CD14-positive monocyte (primary cell): Measurements from ENCODE around the gene PPM1D. TPM values are rescaled to one million over a fixed set of nuclear protein-coding genes. Genes with fewer than 3 reads are reported as not detected.

ENCODE experiments used
- DNase-seq, 3 donors: peaks; one replicate each; pipeline ENCODE4 v3.0.0-alpha.2; 2011 to 2022
- H2AFZ ChIP-seq: 2 replicates; pipeline ENCODE4 v1.6.0; 2012; ENCODE audit warnings: mild to moderate bottlenecking, low read depth, low read length, inconsistent platforms; ENCODE audit not compliant: insufficient read depth, poor library complexity, severe bottlenecking
- H3K27ac ChIP-seq, 2 donors: 1 replicate in 1 of 2; 2 replicates in 1 of 2; pipeline ENCODE4 v1.5.1; 2012 to 2013; ENCODE audit warnings: low read length in 2 of 2, control low read depth in 1 of 2, inconsistent platforms in 1 of 2, low read depth in 1 of 2, mild to moderate bottlenecking in 1 of 2
- H3K27me3 ChIP-seq, 2 donors: one replicate each; pipeline versions ENCODE4 v1.6.0 to v1.6.1; 2011 to 2013; ENCODE audit warnings: low read length in 2 of 2; ENCODE audit not compliant: control insufficient read depth in 2 of 2, insufficient read depth in 2 of 2
- H3K36me3 ChIP-seq, 2 donors: replicated peaks in 1 of 2; 1 replicate in 1 of 2; 2 replicates in 1 of 2; pipeline versions ENCODE4 v1.5.1 to v1.6.1; 2012 to 2013; ENCODE audit warnings: low read length in 2 of 2, control low read depth in 1 of 2, inconsistent platforms in 1 of 2, mild to moderate bottlenecking in 1 of 2; ENCODE audit not compliant: insufficient read depth in 2 of 2, control insufficient read depth in 1 of 2
- H3K4me1 ChIP-seq, 2 donors: 1 replicate in 1 of 2; 2 replicates in 1 of 2; pipeline versions ENCODE4 v1.5.1 to v1.6.1; 2012 to 2013; ENCODE audit warnings: low read length in 2 of 2, control low read depth in 1 of 2, inconsistent platforms in 1 of 2, mild to moderate bottlenecking in 1 of 2, moderate library complexity in 1 of 2; ENCODE audit not compliant: insufficient read depth in 2 of 2, control insufficient read depth in 1 of 2
- H3K4me2 ChIP-seq: replicated peaks from 2 replicates; pipeline ENCODE3; 2012; ENCODE audit warnings: low read length, moderate library complexity, mild to moderate bottlenecking; ENCODE audit not compliant: poor library complexity, severe bottlenecking; ENCODE audit errors: extremely low read depth
- H3K4me3 ChIP-seq, 3 experiments: fragments of 200-600 bp in 1 of 3; sonication (generic) in 1 of 3; replicated peaks in 1 of 3; 1 replicate in 2 of 3; 2 replicates in 1 of 3; pipeline ENCODE4 v1.5.1; 2011 to 2013; ENCODE audit warnings: low read length in 3 of 3, mild to moderate bottlenecking in 3 of 3, control low read depth in 2 of 3, low read depth in 2 of 3, inconsistent platforms in 1 of 3, moderate library complexity in 1 of 3
- H3K79me2 ChIP-seq: 2 replicates; pipeline ENCODE4 v1.6.0; 2012; ENCODE audit warnings: mild to moderate bottlenecking, control low read depth, inconsistent platforms, low read length, moderate library complexity; ENCODE audit not compliant: insufficient read depth
- H3K9ac ChIP-seq: 2 replicates; pipeline ENCODE4 v1.6.0; 2017; ENCODE audit warnings: low read length, mild to moderate bottlenecking; ENCODE audit not compliant: insufficient read depth, poor library complexity, severe bottlenecking
- H3K9me3 ChIP-seq, 2 donors: replicated peaks in 1 of 2; 1 replicate in 1 of 2; 2 replicates in 1 of 2; pipeline versions ENCODE4 v1.5.1 to v1.6.1; 2012 to 2013; ENCODE audit warnings: low read length in 2 of 2, control low read depth in 1 of 2; ENCODE audit not compliant: control insufficient read depth in 1 of 2, insufficient read depth in 1 of 2
- H4K20me1 ChIP-seq: 2 replicates; pipeline ENCODE4 v1.6.0; 2012; ENCODE audit warnings: mild to moderate bottlenecking, low read length, control low read depth, moderate library complexity; ENCODE audit not compliant: insufficient read depth
- H3K27ac Mint-ChIP-seq, 7 donors: one replicate each; pipeline ENCODE4 v1.8.0; 2020; ENCODE audit warnings: mild to moderate bottlenecking in 7 of 7, mixed read lengths in 7 of 7, moderate library complexity in 6 of 7, inconsistent platforms in 2 of 7
- H3K27me3 Mint-ChIP-seq, 3 donors: one replicate each; pipeline ENCODE4 v1.8.0; 2021 to 2022; ENCODE audit warnings: low read depth in 3 of 3, mild to moderate bottlenecking in 3 of 3, mixed read lengths in 3 of 3, moderate library complexity in 3 of 3, inconsistent platforms in 1 of 3
- H3K36me3 Mint-ChIP-seq, 2 donors: one replicate each; pipeline ENCODE4 v1.8.0; 2020; ENCODE audit warnings: mixed read lengths in 2 of 2, inconsistent platforms in 1 of 2, mild to moderate bottlenecking in 1 of 2
- H3K4me1 Mint-ChIP-seq: one replicate; pipeline ENCODE4 v1.8.0; 2020; ENCODE audit warnings: mild to moderate bottlenecking, mixed read lengths
- H3K4me3 Mint-ChIP-seq, 2 donors: one replicate each; pipeline ENCODE4 v1.8.0; 2020; ENCODE audit warnings: mild to moderate bottlenecking in 2 of 2, mixed read lengths in 2 of 2, moderate library complexity in 1 of 2
- H3K9me3 Mint-ChIP-seq, 7 donors: one replicate each; pipeline ENCODE4 v1.8.0; 2020 to 2022; ENCODE audit warnings: mixed read lengths in 7 of 7, mild to moderate bottlenecking in 6 of 7, moderate library complexity in 6 of 7, inconsistent platforms in 2 of 7
- CTCF ChIP-seq: fragments of 200-600 bp; IDR thresholded peaks from one replicate; pipeline ENCODE4 v1.8.0; 2022; ENCODE audit warnings: antibody characterized with exemption, mild to moderate bottlenecking
- WGBS: methylation state at CpG from one replicate; pipeline ENCODE4 v1.1.5; 2013; ENCODE audit warnings: missing lambda C conversion rate; ENCODE audit not compliant: insufficient coverage; 5-methylcytosine and 5-hydroxymethylcytosine counted together
- intact Hi-C, 2 donors: fragments of 100-400 bp; cut with micrococcal nuclease; formaldehyde crosslinking; loops; one replicate each; pipeline versions ENCODE4 v1.15.0 to v1.15.1; 2023
- polyA plus RNA-seq, 3 donors: library from polyadenylated mRNA; depleted of rRNA in 1 of 3; unstranded in 2 of 3; stranded (reverse) in 1 of 3; fragments of 300-500 nt in 2 of 3; fragments of >200 nt in 1 of 3; fragmentation: Illumina TruSeq in 2 of 3; gene quantifications; 1 replicate in 2 of 3; 2 replicates in 1 of 3; pipeline ENCODE4 v1.2.3, GENCODE V29; 2012 to 2021

PPM1D gene
- polyA plus RNA-seq, 3 donors = 4.7 to 7.3 (median 7.2) TPM

- WGBS = no CpG with 5 or more reads among the region's 3 CpGs
- peaks cover 3 to 27% of the 10 kb centered on the region in 2 donors for H3K36me3 ChIP-seq
- TF ChIP-seq CTCF = no peak
- intact Hi-C loops = no loop called here
- no peak overlapping the region for H3K9ac ChIP-seq
- no peak overlapping the region for H3K4me3 ChIP-seq
- H3K27ac Mint-ChIP-seq = peak overlapping the region in 1 of 7 donors; percentile 16
- peaks cover 14% of the 10 kb centered on the region for H3K4me1 Mint-ChIP-seq
- no peak overlapping the region for H2AFZ ChIP-seq
- H3K27me3 ChIP-seq = no peaks in the 10 kb centered on the region
- H3K27me3 Mint-ChIP-seq = no peaks in the 10 kb centered on the region
- H3K27ac ChIP-seq = peak overlapping the region in 1 of 2 donors; percentile 22
- H3K9me3 ChIP-seq = no peaks in the 10 kb centered on the region
- peaks cover 99% of the 10 kb centered on the region for H4K20me1 ChIP-seq
- H3K4me3 Mint-ChIP-seq = no peak overlapping the region
- H3K4me2 ChIP-seq = no peak overlapping the region
- peaks cover 14 to 40% of the 10 kb centered on the region in 2 donors for H3K36me3 Mint-ChIP-seq
- peaks cover 100% of the 10 kb centered on the region for H3K79me2 ChIP-seq
- no peaks in the 10 kb centered on the region for H3K4me1 ChIP-seq
- no peak for DNase-seq
- no peaks in the 10 kb centered on the region for H3K9me3 Mint-ChIP-seq
Measured at GRCh38 chr17:60618080-60618479, 18.1 kb downstream of the PPM1D start.

GRCh38 chr17:60618854-60619526 lies 19.0 kb downstream of the PPM1D start:
- Histone ChIP-seq H3K27me3 (no peaks in the 10 kb centered on the region), H3K9ac (no peak overlapping the region), H2AFZ (no peak overlapping the region), H3K79me2 (peaks cover 100% of the 10 kb centered on the region), H3K36me3 (peaks cover 5 to 35% of the 10 kb centered on the region in 2 donors), H3K27ac (no peak overlapping the region), H4K20me1 (peaks cover 99% of the 10 kb centered on the region), H3K9me3 (no peaks in the 10 kb centered on the region), H3K4me3 (no peak overlapping the region), H3K4me2 (no peak overlapping the region), H3K4me1 (no peaks in the 10 kb centered on the region)
- no peak for DNase-seq
- no peaks in the 10 kb centered on the region for H3K27me3 Mint-ChIP-seq
- peaks cover 14% of the 10 kb centered on the region for H3K4me1 Mint-ChIP-seq
- 50% methylated on average over 2 of the region's 3 CpGs for WGBS
- no peaks in the 10 kb centered on the region for H3K9me3 Mint-ChIP-seq
- no peak overlapping the region for H3K4me3 Mint-ChIP-seq
- no peak overlapping the region for H3K27ac Mint-ChIP-seq
- peaks cover 21 to 44% of the 10 kb centered on the region in 2 donors for H3K36me3 Mint-ChIP-seq
- no peak for TF ChIP-seq CTCF
- intact Hi-C loops = no loop called here
